A549 (cell line): Measurements from ENCODE around the gene PDS5A. TPM values are rescaled to one million over a fixed set of nuclear protein-coding genes. Genes with fewer than 3 reads are reported as not detected.
"Not testable (repeated sequence)": the region's sequence is repeated elsewhere in the genome, so short reads cannot be mapped to it uniquely, and the experiment has no call there.

Experiments
- ATAC-seq, 2 experiments: fragments of 200-7000 bp in 1 of 2; fragments of >200 bp in 1 of 2; cut with Nextera tagmentation in 1 of 2; cut with Tn5 transposase in 1 of 2; 3 replicates each; pipeline versions ENCODE4 v1.8.0 to v1.9.1; 2018 to 2020; ENCODE audit warnings: mild to moderate bottlenecking in 1 of 2, moderate library complexity in 1 of 2
- CTCF ChIA-PET: fragments of 300-600 bp; sonication (Branson Sonifier 250); formaldehyde crosslinking; extraction: SDS; loops from one replicate; lab custom pipeline; 2021; ENCODE audit warnings: antibody characterized with exemption, inconsistent platforms; lab: Yijun Ruan, JAX
- POLR2A ChIA-PET: fragments of 350-600 bp; formaldehyde crosslinking; extraction: SDS; loops from one replicate; lab custom pipeline; 2021; ENCODE audit warnings: antibody characterized with exemption, inconsistent platforms; lab: Yijun Ruan, JAX
- DNase-seq, 2 experiments: peaks; one replicate each; pipeline versions ENCODE4 v3.0.0 to v3.0.0-alpha.2; 2011 to 2016; ENCODE audit warnings: low read depth in 1 of 2, low spot score in 1 of 2
- FAIRE-seq: peaks from 2 replicates; lab custom pipeline; 2011; peaks lifted over from hg19 to GRCh38; lab: Jason Lieb, UNC
- H3K27ac ChIP-seq, 2 experiments: fragments of >200 bp; sonication (Bioruptor Twin); formaldehyde crosslinking; 3 replicates each; pipeline ENCODE4 v1.5.1; 2016 to 2017
- H3K4me1 ChIP-seq: fragments of >200 bp; sonication (Bioruptor Twin); formaldehyde crosslinking; 3 replicates; pipeline ENCODE4 v1.6.1; 2016
- H3K4me2 ChIP-seq: fragments of >200 bp; sonication (Bioruptor Twin); formaldehyde crosslinking; 3 replicates; pipeline ENCODE4 v1.6.1; 2016
- H3K4me3 ChIP-seq: fragments of >200 bp; sonication (Bioruptor Twin); formaldehyde crosslinking; 3 replicates; pipeline ENCODE4 v1.5.1; 2016
- H3K9me3 ChIP-seq: fragments of >200 bp; sonication (Bioruptor Twin); formaldehyde crosslinking; 3 replicates; pipeline ENCODE4 v1.6.1; 2016
- BHLHE40 ChIP-seq: IDR thresholded peaks from 2 replicates; pipeline ENCODE4 v1.6.1; 2012; ENCODE audit warnings: low read depth, low read length, inconsistent platforms
- CBX8 ChIP-seq: fragments of 200-600 bp; sonication (generic); IDR thresholded peaks from 2 replicates; pipeline ENCODE4 v1.6.1; 2016
- CHD2 ChIP-seq: fragments of 150-350 bp; IDR thresholded peaks from 2 replicates; pipeline ENCODE4 v1.6.1; 2014; ENCODE audit warnings: low read length; ENCODE audit not compliant: partially characterized antibody
- CHD4 ChIP-seq: fragments of 200-600 bp; sonication (generic); IDR thresholded peaks from 2 replicates; pipeline ENCODE4 v1.6.1; 2016; ENCODE audit warnings: antibody characterized with exemption, mild to moderate bottlenecking, borderline replicate concordance
- ELK1 ChIP-seq: fragments of 150-350 bp; IDR thresholded peaks from 2 replicates; pipeline ENCODE4 v1.6.1; 2014; ENCODE audit warnings: low read depth, mild to moderate bottlenecking, low read length
- FOXS1 ChIP-seq: fragments of 250-450 bp; sonication (Bioruptor Pico); IDR thresholded peaks from 2 replicates; pipeline ENCODE4 v1.5.0; 2020; ENCODE audit warnings: mild to moderate bottlenecking, moderate library complexity
- GATA3 ChIP-seq: IDR thresholded peaks from 2 replicates; pipeline ENCODE4 v1.6.1; 2012; ENCODE audit warnings: borderline replicate concordance
- HEYL ChIP-seq: fragments of 250-450 bp; sonication (Bioruptor Pico); IDR thresholded peaks from 2 replicates; pipeline ENCODE4 v1.8.0; 2021; ENCODE audit warnings: mild to moderate bottlenecking, moderate library complexity
- HOXB5 ChIP-seq: fragments of 250-450 bp; sonication (Bioruptor Pico); IDR thresholded peaks from 2 replicates; pipeline ENCODE4 v1.5.0; 2020; ENCODE audit warnings: mild to moderate bottlenecking, moderate library complexity
- JUNB ChIP-seq: fragments of >200 bp; sonication (Bioruptor Twin); formaldehyde crosslinking; IDR thresholded peaks from 2 replicates; pipeline ENCODE4 v1.6.1; 2016
- KDM1A ChIP-seq: fragments of 200-600 bp; sonication (generic); IDR thresholded peaks from 2 replicates; pipeline ENCODE4 v1.6.1; 2016; ENCODE audit warnings: low read depth, mild to moderate bottlenecking
- MAFK ChIP-seq: fragments of 450-650 bp; IDR thresholded peaks from 2 replicates; pipeline ENCODE4 v1.6.1; 2014; ENCODE audit not compliant: partially characterized antibody
- PHF8 ChIP-seq: fragments of 200-600 bp; sonication (generic); IDR thresholded peaks from 2 replicates; pipeline ENCODE4 v1.6.1; 2016; ENCODE audit warnings: low read depth, mild to moderate bottlenecking, antibody characterized with exemption, moderate library complexity, borderline replicate concordance
- POLR2A ChIP-seq: IDR thresholded peaks from 2 replicates; pipeline ENCODE4 v1.6.1; 2012; ENCODE audit warnings: mild to moderate bottlenecking, low read length
- RAD21 ChIP-seq, 2 experiments: fragments of >200 bp in 1 of 2; sonication (Bioruptor Twin) in 1 of 2; formaldehyde crosslinking in 1 of 2; IDR thresholded peaks in 1 of 2; conservative IDR thresholded peaks in 1 of 2; 2 replicates in 1 of 2; 3 replicates in 1 of 2; pipeline ENCODE4 v1.6.1; 2012 to 2018; ENCODE audit warnings: inconsistent platforms in 1 of 2
- RARB ChIP-seq: fragments of 250-450 bp; sonication (Bioruptor Pico); IDR thresholded peaks from 2 replicates; pipeline ENCODE4 v1.8.0; 2021; ENCODE audit warnings: mild to moderate bottlenecking, moderate library complexity
- RNF2 ChIP-seq: fragments of 200-600 bp; sonication (generic); IDR thresholded peaks from 2 replicates; pipeline ENCODE4 v1.6.1; 2016; ENCODE audit warnings: low read depth, mild to moderate bottlenecking, antibody characterized with exemption, moderate library complexity, borderline replicate concordance
- TFCP2L1 ChIP-seq: fragments of 250-450 bp; sonication (Bioruptor Pico); IDR thresholded peaks from 2 replicates; pipeline ENCODE4 v1.5.0; 2021; ENCODE audit warnings: mild to moderate bottlenecking
- ZSCAN20 ChIP-seq: fragments of 250-450 bp; sonication (Bioruptor Pico); IDR thresholded peaks from 2 replicates; pipeline ENCODE4 v1.8.0; 2022; ENCODE audit warnings: mild to moderate bottlenecking, moderate library complexity
- WGBS: methylation state at CpG from one replicate; pipeline ENCODE4 v1.1.6; 2017; ENCODE audit errors: missing lambda C conversion rate; 5-methylcytosine and 5-hydroxymethylcytosine counted together
- polyA plus RNA-seq, 4 experiments: library from polyadenylated mRNA; depleted of rRNA in 3 of 4; stranded (reverse); fragments of >200 nt; fragmentation: RNase III in 1 of 4; extraction: RNeasy Plus Mini Kit Qiagen cat#74134 plus additional on column Dnase treatment in 1 of 4; gene quantifications; 2 replicates in 3 of 4; 3 replicates in 1 of 4; pipeline ENCODE4 v1.2.3, GENCODE V29; 2011 to 2017
- TF ChIP-seq, protein P1 (sequence below): IDR thresholded peaks from 2 replicates; pipeline ENCODE4 v1.6.1; 2012
- TF ChIP-seq, protein P2 (sequence below): IDR thresholded peaks from 2 replicates; pipeline ENCODE4 v1.6.1; 2012; ENCODE audit warnings: low read depth, borderline replicate concordance
- TF ChIP-seq, protein P3 (sequence below): fragments of 250-450 bp; sonication (Bioruptor Pico); IDR thresholded peaks from 2 replicates; pipeline ENCODE4 v1.5.0; 2020; ENCODE audit warnings: low read depth, mild to moderate bottlenecking, moderate library complexity
- TF ChIP-seq, protein P4 (sequence below): IDR thresholded peaks from 2 replicates; pipeline ENCODE4 v1.6.1; 2012

The PDS5A gene
- polyA plus RNA-seq, 2 of the 4 experiments (the other 2 are of a cell fraction) = 33.0 to 87.5 TPM

- Histone ChIP-seq H3K27ac (no peak overlapping the region), H3K4me2 (no peak overlapping the region), H3K4me1 (peaks cover 46% of the 10 kb centered on the region), H3K4me3 (no peak overlapping the region), H3K9me3 (no peaks in the 10 kb centered on the region)
- no peak for FAIRE-seq
- ChIA-PET CTCF (no interaction called here), POLR2A (no interaction called here)
- TF ChIP-seq, protein P1, sequence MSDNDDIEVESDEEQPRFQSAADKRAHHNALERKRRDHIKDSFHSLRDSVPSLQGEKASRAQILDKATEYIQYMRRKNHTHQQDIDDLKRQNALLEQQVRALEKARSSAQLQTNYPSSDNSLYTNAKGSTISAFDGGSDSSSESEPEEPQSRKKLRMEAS = no peak
- TF ChIP-seq ELK1 = no peak
- no peak for TF ChIP-seq CHD2
- TF ChIP-seq, protein P2, sequence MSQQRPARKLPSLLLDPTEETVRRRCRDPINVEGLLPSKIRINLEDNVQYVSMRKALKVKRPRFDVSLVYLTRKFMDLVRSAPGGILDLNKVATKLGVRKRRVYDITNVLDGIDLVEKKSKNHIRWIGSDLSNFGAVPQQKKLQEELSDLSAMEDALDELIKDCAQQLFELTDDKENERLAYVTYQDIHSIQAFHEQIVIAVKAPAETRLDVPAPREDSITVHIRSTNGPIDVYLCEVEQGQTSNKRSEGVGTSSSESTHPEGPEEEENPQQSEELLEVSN = no peak
- no peak for TF ChIP-seq CBX8
- TF ChIP-seq CHD4 = no peak
- TF ChIP-seq JUNB = no peak
- no peak for TF ChIP-seq TFCP2L1
- TF ChIP-seq KDM1A = no peak
- TF ChIP-seq MAFK = no peak
- no peak for TF ChIP-seq RARB (CRISPR knock-in tag)
- WGBS = 87% methylated on average over 5 of the region's 5 CpGs
- ATAC-seq = no peak
- DNase-seq = no peak
Measured at GRCh38 chr4:39820186-39820585, 157.5 kb downstream of the PDS5A start.

DNA sequence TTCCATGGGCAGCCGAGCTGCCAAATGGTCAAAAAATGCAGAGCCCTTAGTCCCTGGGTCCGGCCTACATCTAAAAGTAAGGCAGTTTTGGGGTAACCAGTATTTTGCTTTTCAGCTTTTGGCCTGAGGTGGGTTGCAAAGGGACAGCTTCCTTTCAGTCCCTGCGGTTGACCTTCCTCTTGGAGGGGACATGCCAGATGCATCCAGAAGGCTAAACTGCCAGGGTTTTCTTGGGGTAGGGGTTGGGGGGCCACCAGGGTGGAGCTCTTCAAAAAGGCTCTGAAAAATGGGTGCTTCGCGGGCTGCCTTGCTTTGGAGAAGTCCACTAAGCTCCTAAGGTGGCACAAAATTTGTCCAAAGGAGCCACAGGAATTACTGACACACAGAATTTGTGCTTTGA is 159.1 kb downstream of the PDS5A start:
- peaks cover 39% of the 10 kb centered on the region for H3K4me1 ChIP-seq
- no peak overlapping the region for H3K4me3 ChIP-seq
- no peak for DNase-seq
- WGBS = 78% methylated on average over 5 of the region's 5 CpGs
- H3K27ac ChIP-seq = peak overlapping the region in 1 of 2 experiments; percentile 41; a peak in 2 of 6 replicates
- FAIRE-seq = no peak
- TF ChIP-seq KDM1A (no peak), HEYL (no peak), ZSCAN20 (CRISPR knock-in tag) (no peak), CBX8 (no peak)
- no peak overlapping the region for H3K4me2 ChIP-seq
- ChIA-PET POLR2A (interaction anchor here (0.5 to 0.7 kb wide), 2 partner anchors 70 to 112 kb away, joined by 3 read pairs; no protein-coding TSS in a partner anchor), CTCF (interaction anchor here (0.6 to 1.5 kb wide), 2 partner anchors 10 to 207 kb away, joined by 3 to 5 read pairs; no protein-coding TSS in a partner anchor)
- no peak for ATAC-seq
- H3K9me3 ChIP-seq = no peaks in the 10 kb centered on the region

- peak; percentile 28 to 61 for DNase-seq
- no peak for FAIRE-seq
- H3K4me3 ChIP-seq = 0 out of 3 replicates have a peak overlapping the region, but pooled peaks have one; percentile 28
Measured at GRCh38 chr4:39814403-39815185, 163.1 kb downstream of the PDS5A start.

GRCh38 chr4:39813761-39814160 is 163.9 kb downstream of the PDS5A start:
- H3K9me3 ChIP-seq, DNase-seq, H3K4me2 ChIP-seq, POLR2A ChIA-PET, H3K4me3 ChIP-seq, H3K27ac ChIP-seq, FAIRE-seq, ATAC-seq, CTCF ChIA-PET: not testable (repeated sequence)
- H3K4me1 ChIP-seq = peaks cover 26% of the 10 kb centered on the region
- WGBS = 30% methylated on average over 1 of the region's 2 CpGs

More at GRCh38 chr4:39814403-39815185, 163.1 kb downstream of the PDS5A start:
- H3K4me1 ChIP-seq = peaks cover 26% of the 10 kb centered on the region
- ChIA-PET CTCF (no interaction called here), POLR2A (no interaction called here)
- no peaks in the 10 kb centered on the region for H3K9me3 ChIP-seq
- H3K4me2 ChIP-seq = peak overlapping the region; percentile 77
- WGBS = 17% methylated on average over 7 of the region's 7 CpGs
- TF ChIP-seq RAD21 (conservative IDR thresholded peaks at IDR 0.05 in 1 of 2, IDR thresholded peaks at IDR 0.05 in 1 of 2) (no peak), KDM1A (no peak), POLR2A (no peak), HOXB5 (no peak), BHLHE40 (no peak), RNF2 (no peak), GATA3 (no peak), CHD2 (no peak), PHF8 (no peak), ZSCAN20 (CRISPR knock-in tag) (no peak), FOXS1 (CRISPR knock-in tag) (no peak)
- TF ChIP-seq, protein P3, sequence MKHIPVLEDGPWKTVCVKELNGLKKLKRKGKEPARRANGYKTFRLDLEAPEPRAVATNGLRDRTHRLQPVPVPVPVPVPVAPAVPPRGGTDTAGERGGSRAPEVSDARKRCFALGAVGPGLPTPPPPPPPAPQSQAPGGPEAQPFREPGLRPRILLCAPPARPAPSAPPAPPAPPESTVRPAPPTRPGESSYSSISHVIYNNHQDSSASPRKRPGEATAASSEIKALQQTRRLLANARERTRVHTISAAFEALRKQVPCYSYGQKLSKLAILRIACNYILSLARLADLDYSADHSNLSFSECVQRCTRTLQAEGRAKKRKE (CRISPR knock-in tag) = no peak
- TF ChIP-seq, protein P4, sequence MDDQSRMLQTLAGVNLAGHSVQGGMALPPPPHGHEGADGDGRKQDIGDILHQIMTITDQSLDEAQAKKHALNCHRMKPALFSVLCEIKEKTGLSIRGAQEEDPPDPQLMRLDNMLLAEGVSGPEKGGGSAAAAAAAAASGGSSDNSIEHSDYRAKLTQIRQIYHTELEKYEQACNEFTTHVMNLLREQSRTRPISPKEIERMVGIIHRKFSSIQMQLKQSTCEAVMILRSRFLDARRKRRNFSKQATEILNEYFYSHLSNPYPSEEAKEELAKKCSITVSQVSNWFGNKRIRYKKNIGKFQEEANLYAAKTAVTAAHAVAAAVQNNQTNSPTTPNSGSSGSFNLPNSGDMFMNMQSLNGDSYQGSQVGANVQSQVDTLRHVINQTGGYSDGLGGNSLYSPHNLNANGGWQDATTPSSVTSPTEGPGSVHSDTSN = no peak
- peak; percentile 9 to 40; a peak in 5 of 6 replicates for ATAC-seq
- peak overlapping the region; percentile 65 to 88 for H3K27ac ChIP-seq

DNA sequence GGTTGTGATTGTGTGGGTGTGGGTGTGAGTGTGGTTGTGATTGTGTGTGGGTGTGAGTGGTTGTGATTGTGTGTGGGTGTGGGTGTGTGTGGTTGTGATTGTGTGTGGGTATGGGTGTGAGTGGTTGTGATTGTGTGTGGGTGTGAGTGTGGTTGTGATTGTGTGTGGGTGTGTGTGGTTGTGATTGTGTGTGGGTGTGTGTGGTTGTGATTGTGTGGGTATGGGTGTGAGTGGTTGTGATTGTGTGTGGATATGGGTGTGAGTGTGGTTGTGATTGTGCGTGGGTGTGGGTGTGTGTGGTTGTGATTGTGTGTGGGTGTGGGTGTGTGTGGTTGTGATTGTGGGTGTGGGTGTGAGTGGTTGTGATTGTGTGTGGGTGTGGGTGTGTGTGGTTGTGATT is 164.7 kb downstream of the PDS5A start:
- POLR2A ChIA-PET, H3K4me3 ChIP-seq, ATAC-seq, H3K27ac ChIP-seq, DNase-seq, H3K4me2 ChIP-seq, CTCF ChIA-PET, FAIRE-seq, H3K9me3 ChIP-seq: not testable (repeated sequence)
- H3K4me1 ChIP-seq = peaks cover 26% of the 10 kb centered on the region
- 0% methylated on average over 1 of the region's 1 CpG for WGBS
